HG02938 (cell line): ENCODE data around the gene UCK2.

Source experiments
- ATAC-seq: cut with Tn5 transposase; IDR thresholded peaks from one replicate; pipeline ENCODE4 v1.9.1; 2021; ENCODE audit warnings: mild to moderate bottlenecking, moderate library complexity; ENCODE audit not compliant: unreplicated experiment

The UCK2 gene

DNA sequence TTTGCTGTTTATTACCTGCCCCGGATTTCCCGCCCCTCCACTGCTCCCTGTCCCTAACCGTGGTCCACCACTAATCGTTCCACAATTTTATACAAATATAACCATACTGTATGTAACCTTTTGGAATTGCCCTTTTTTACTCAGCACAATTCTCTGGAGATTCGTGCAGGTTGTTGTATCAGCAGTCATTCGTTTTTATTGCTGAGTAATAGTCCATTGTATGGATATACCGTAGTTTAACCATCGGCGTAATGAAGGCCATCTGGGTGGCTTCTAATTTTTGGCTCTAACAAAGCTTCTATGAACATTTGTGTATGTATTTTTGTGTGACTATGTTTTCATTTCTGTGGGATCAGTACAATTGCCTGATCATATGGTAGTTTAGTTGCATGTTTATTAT lies 50.0 kb downstream of the UCK2 start:
- no peak for ATAC-seq

DNA sequence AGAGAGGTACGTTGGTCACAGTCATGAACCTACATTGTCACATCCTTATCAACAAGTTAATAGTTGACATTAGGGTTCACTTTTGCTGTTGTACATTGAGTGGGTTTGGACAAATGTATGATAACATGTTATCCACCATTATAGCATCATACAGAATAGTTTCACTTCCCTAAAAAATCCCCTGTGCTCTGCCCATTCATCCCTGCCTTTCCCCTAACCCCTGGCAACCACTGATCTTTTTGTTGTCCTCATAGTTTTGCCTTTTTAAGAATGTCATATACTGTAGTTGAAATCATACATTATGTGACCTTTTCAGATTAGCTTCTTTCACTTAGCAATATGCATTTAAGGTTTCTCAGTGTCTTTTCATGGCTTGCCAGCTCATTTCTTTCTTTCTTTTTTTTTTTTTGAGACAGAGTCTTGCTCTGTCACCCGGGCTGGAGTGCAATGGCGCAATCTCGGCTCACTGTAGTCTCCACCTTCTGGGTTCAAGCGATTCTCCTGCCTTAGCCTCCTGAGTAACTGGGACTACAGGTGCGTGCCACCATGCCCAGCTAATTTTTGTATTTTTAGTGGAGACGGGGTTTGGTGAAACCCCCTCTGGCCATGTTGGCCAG lies 50.6 kb downstream of the UCK2 start:
- ATAC-seq: peak; percentile 63

DNA sequence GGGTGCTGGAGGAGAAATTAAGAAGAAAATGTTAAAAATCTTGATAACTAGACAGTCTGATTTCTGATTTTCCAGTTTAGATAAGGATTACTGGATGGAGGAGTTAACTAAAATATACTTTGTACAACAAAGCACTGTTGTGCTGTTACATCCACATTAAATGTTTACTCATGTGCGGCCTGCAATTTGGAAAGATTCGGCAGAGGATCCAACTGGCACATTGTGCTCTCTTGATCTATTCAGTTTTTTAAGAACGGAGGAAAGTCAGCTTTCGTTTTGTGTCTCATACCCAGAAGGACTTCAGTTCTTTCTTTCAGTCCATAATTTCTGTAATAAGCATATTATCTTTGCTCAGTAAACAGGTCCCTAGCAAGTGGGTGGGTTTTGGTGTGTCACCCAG lies 52.5 kb downstream of the UCK2 start:
- ATAC-seq: no peak

- ATAC-seq: no peak
Measured at GRCh38 chr1:165880993-165881392, 53.6 kb downstream of the UCK2 start.

GRCh38 chr1:165882168-165882837 lies 54.9 kb downstream of the UCK2 start:
- ATAC-seq: peak; percentile 36

DNA sequence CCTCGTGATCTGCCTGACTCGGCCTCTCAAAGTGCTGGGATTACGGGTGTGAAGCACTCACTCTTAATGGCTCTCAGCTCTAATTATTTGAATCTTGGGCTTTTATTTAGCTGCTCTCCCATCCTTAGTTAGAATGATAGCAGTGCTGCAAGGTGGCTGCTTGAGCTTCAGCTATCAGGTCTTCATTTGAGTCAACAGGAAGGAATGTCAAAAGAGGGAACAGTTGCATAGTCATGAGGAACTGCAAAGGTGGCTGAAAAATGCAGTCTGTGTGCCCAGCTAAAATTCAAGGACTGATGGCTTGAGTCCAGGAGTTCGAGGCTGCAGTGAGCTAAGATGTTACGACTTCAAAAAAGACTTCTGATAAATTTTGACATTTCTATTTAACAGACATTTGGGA lies 55.6 kb downstream of the UCK2 start:
- ATAC-seq: no peak

DNA sequence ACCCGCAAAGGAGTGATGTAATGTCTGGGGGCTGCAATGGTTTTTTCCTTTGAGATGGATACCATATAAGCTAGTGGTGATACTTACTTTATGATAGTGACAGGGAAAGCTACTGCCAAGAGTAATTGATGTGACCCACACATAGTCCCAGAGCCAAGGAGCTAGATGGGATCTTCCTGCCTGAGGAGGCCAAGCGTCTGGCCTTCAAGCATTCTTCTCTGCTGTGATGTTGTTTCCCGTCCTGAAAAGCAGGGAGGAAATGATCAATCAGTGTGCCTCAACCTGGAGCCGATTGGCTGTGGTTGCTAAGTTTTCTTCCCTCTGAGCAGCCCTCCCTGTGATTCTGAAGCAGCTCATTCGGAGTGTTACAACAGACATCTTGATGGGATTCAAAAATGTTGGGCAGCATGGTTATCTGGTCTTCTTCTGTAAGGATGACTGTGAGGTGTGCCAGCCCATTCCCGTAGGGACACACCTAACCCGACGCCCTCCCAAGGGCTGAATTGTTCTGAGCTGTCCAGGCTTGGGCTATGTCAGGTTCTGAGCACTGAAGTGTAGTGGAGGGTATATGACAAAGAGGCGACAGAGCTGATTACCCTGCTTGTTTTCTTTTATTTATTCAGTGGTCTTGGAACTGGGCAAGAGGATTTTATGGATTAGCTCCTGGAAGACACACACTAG lies 56.7 kb downstream of the UCK2 start:
- ATAC-seq: no peak

DNA sequence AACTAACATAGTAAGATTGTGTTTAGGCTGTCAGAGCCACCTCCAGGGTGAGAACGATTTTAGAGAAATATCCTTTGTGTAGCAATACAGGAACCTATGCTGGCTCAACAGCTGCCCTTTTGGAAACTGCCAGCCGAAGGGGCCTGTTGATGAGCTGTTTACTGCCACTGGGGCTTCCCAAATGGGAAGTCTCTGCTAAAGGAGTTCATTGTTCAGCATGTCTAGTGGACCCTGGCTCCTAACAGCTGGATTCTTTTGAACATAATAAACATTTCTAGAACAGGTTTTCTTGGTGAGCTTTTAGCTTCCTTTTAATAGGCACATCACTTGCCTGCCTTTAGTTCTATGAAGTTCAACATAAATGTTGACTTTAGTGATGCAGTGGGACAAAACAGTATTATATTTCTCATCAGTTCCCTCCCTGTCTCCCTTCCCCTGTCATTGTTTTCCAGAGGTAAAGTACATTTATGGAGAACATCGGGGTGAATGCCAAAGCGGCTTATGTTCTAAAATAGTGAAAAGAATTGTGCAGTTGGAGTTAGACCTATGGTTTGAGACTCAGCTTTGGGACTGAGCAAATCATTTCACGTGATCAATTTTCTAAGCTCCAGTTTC lies 57.4 kb downstream of the UCK2 start:
- no peak for ATAC-seq

GRCh38 chr1:165885305-165885694 lies 57.9 kb downstream of the UCK2 start:
- no peak for ATAC-seq

DNA sequence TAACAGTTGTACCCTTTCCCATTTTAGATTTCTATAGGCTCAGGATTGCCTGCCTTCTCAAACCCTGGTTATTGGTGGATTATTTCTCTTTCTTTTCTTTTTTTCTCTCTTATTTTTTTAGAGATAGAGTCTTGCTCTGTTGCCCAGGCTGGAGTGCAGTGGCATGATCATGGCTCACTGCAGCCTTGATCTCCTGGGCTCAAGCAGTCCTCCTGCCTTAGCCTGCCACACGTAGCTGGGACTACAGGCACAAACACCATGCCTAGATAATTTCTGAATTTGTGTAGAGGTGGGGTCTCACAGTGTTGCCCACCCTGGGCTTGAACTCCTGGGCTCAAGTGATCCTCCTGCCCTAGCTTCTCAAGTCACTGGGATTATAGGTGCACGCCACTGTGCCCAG lies 58.8 kb downstream of the UCK2 start:
- ATAC-seq: no peak

GRCh38 chr1:165886983-165887382 lies 59.6 kb downstream of the UCK2 start:
- ATAC-seq: no peak

DNA sequence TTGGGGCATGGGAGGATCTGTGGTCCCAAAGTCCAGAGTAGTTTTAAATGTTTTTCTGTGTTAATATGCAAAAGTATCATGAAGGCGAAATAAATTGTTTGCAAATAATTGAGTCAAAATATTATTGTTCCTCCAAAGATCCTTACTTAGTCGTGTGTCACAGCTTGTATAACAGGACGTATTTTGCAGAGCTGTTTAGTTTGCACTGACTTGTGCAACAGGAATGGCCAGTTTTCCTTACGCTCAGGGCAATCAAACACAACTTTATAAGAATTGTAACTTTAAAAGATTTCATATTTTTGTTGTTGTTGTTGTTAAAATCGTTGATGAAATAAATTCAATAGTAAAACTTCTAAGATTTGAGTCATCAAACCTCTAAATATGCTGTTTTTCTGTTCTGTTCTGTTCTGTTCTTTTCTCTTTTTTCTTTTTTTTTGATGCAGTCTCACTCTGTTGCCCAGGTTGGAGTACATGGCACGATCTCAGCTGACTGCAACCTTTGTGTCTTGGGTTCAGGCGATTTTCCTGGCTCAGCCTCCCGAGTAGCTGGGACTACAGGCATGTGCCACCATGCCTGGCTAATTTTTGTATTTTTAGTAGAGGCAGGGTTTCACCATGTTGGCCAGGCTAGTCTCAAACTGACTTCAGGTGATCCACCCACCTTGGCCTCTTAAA lies 60.6 kb downstream of the UCK2 start:
- no peak for ATAC-seq

DNA sequence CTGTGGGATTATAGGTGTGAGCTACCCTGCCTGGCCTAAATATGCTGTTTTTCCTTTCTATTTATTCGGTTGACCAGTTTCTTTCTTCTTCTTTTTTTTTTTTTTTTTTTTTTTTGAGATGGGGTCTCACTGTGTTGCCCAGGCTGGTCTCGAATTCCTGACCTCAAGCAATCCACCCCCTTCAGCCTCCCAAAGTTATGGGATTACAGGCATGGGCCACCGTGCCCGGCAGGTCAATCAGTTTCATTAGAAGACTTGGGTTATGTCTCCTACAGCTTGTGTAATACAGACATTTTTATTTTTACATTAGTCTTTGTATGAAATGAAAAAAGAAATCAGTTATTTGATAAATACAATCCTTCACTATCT lies 61.1 kb downstream of the UCK2 start:
- ATAC-seq: no peak

DNA sequence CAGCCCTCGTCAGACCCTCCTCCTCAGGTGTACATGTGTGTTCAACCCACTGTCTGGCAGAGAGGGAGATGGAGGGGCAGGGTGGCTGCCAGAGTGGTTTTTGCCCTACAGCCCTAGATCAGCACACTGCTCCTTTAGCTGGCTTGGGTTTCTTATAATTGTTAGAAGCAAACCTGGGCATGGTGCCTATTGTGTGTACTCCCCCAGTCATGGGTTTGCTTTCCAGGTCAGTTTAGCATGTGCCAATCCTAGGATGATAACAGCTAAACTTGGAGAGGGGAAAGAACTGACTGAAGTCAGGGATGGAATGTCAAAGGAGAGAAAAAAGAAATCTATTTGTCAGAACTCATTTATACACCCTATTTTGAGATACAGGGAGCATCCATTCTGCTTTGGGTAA lies 63.3 kb downstream of the UCK2 start:
- ATAC-seq: no peak

DNA sequence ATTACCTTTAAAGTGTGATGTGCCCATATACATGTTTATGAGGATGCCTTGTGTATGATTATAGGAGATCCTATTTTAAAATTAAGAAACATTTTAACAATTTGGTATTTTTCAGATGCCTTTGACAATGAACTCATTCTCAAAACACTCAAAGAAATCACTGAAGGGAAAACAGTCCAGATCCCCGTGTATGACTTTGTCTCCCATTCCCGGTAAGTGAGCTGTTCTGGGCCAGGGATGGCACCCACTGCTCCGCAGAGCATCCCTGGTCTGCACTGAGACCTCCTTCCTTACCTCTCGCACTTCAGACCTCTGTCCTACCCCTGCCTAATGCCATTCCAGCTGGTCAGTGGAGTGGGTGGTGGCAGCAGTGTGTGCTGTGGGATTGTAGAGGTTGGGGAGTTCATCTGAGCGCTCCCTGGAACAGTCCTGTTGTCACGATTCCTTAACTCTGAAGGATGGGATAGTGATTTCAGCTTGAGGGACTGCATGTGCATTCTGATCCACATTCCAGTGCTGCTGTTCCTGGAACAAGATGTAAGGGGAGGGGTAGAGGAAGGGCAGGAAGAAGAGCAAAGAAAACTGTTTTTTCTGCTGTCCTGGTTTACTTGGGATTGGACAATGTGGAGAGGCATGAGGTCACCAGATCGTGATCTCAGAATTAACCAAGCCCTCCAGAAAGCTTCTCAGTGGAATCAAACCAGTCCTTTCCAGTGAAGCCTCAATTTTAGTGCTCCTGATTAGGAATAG lies 63.9 kb downstream of the UCK2 start:
- no peak for ATAC-seq

DNA sequence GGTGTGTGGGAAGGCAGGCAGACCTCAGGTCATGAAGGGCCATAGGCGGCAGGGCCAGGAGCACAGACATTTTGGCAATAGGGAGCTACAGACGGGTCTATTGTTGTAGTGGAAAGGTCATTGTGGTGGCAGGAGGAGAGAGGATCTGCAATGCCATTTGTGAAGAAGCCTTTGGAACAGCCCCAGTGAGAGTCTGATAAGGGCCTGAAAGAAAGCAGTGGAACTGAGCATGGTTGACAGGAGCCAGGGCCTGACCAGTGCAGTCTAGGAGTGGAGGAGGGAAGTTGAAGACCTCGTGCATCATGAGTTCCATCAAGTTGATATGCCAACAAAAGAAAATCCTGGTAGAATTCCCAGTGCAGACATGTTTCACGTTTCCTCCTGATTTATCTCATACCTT lies 65.5 kb downstream of the UCK2 start:
- no peak for ATAC-seq

DNA sequence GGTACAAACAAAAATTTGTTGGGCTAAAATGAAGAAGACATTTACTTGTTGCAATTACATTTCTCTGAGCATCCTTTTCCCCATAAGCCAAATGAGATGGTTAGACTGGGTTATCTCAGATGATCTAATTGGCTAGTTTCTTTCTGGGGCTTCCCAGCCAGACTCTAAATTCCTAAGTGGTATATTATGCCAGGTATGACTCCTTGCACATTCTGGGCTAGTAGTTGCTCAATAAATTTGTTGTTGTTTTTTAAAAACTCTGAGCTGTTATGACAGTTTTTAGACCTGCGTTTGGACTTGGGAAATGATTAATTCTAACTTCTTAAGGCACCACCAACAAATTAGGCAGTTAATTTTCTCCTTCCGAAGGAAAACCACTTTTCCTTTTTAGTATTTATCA lies 66.1 kb downstream of the UCK2 start:
- ATAC-seq: no peak

DNA sequence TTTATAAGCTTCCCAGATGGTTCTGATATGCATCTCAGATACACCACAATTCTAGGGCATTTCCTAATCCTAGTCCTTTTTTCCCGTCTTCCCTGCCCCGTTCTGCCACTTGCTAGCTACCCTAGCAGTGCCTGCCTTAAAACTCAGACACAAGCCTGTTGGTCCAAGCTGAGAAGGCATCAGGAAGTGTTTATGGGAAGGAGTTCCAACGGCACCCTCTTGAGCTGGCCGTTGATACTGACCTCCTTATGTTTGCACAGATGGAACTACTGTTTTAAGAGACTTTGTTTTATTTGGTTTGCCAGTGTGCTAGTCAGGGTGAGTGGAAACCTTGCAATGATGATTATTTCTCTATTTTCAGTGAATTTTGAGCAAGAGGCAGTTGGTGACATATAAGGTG lies 67.2 kb downstream of the UCK2 start:
- ATAC-seq: no peak

- no peak for ATAC-seq
Measured at GRCh38 chr1:165895451-165895871, 68.0 kb downstream of the UCK2 start.

DNA sequence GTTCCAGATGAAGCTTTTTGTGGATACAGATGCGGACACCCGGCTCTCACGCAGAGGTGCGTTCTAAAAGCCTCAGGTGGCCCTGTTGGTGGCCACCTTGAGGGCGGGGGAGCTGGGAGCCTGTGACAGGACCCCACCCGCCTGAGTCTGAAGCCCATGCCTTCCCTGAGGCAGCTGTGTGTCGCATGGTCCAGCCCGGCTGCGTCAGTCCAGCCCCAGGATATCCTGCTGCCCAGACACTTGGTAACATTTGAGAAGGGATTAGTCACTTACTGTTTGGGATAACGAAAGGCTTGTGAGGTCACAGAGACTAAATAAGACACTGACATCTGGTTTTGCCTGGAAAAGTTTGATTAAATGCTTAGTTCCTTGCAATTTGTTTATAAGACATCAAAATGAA lies 68.9 kb downstream of the UCK2 start:
- ATAC-seq: no peak
